ENCODE results near the gene BBS9.

BBS9 gene

DNA sequence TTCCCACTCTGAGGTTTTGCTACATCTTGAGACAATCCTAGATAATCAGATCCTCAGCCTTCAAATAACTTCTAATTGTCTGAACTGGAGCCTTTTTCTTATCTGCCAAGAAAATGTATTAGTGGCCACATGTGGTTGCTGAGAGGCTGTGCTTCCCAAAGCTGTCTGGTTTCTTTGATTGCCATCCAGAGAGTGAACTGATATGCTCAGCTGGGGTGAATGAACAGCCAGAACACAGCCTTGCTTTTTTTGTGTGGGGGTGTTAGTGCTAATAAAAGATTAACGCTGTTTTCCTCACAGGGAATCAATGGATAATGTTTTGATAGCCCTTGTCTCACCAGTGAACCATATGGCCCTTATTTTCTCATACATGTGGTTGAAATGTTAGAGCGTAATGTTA, 66.9 kb downstream of the BBS9 start:
- TF ChIP-seq POLR2AphosphoS5 (IDR thresholded peaks at IDR 0.05; ENCODE audit: low read depth, low read length): no peak
- TF ChIP-seq SIN3A (IDR thresholded peaks at IDR 0.05; ENCODE audit: borderline replicate concordance, insufficient read depth, low read length): no peak

GRCh38 chr7:33200282-33200681, 70.9 kb downstream of the BBS9 start:
- no peak for TF ChIP-seq POLR2AphosphoS5 (IDR thresholded peaks at IDR 0.05; ENCODE audit: low read depth, low read length)
- TF ChIP-seq FOXP2 (optimal IDR thresholded peaks at IDR 0.05; ENCODE audit: borderline replicate concordance, extremely low read depth, extremely low read length, insufficient read depth): no peak
- TF ChIP-seq SIN3A (IDR thresholded peaks at IDR 0.05; ENCODE audit: borderline replicate concordance, insufficient read depth, low read length): no peak
- TF ChIP-seq TAF1 (IDR thresholded peaks at IDR 0.05; ENCODE audit: borderline replicate concordance, insufficient read depth, low read length): no peak
- no peak for TF ChIP-seq REST (IDR thresholded peaks at IDR 0.05; ENCODE audit: insufficient read depth in 1 of 2, low read depth in 2 of 2, low read length in 2 of 2)

DNA sequence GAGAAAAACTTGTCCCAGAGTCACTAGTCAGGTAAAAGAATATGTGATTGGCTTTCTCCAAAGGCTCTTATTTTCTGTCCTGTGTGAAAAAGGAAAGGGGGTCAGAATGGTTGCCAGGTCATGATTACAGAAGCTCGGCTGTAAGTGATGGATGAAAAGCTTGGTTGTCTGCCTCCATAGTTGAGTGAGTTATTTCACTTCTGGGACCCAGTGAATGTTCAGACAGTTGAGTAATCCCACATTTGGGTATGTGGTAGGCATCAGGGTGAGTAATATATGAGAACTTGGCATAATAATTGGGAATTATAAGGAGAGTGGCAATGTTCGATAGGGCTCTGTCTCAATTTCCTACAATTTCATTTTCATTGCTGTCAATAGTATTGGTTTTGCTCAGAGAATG, 72.5 kb downstream of the BBS9 start:
- TF ChIP-seq POLR2AphosphoS5 (IDR thresholded peaks at IDR 0.05; ENCODE audit: low read depth, low read length): no peak
- TF ChIP-seq TAF1 (IDR thresholded peaks at IDR 0.05; ENCODE audit: borderline replicate concordance, insufficient read depth, low read length): no peak
- no peak for TF ChIP-seq FOXP2 (optimal IDR thresholded peaks at IDR 0.05; ENCODE audit: borderline replicate concordance, extremely low read depth, extremely low read length, insufficient read depth)
- no peak for TF ChIP-seq REST (IDR thresholded peaks at IDR 0.05; ENCODE audit: insufficient read depth in 1 of 2, low read depth in 2 of 2, low read length in 2 of 2)
- TF ChIP-seq SIN3A (IDR thresholded peaks at IDR 0.05; ENCODE audit: borderline replicate concordance, insufficient read depth, low read length): no peak

- no peak for TF ChIP-seq FOXP2 (optimal IDR thresholded peaks at IDR 0.05; ENCODE audit: borderline replicate concordance, extremely low read depth, extremely low read length, insufficient read depth)
- no peak for TF ChIP-seq SIN3A (IDR thresholded peaks at IDR 0.05; ENCODE audit: borderline replicate concordance, insufficient read depth, low read length)
- TF ChIP-seq POLR2AphosphoS5 (IDR thresholded peaks at IDR 0.05; ENCODE audit: low read depth, low read length): no peak
- TF ChIP-seq REST (IDR thresholded peaks at IDR 0.05; ENCODE audit: insufficient read depth in 1 of 2, low read depth in 2 of 2, low read length in 2 of 2): no peak
- TF ChIP-seq TAF1 (IDR thresholded peaks at IDR 0.05; ENCODE audit: borderline replicate concordance, insufficient read depth, low read length): no peak
Measured at GRCh38 chr7:33210958-33211357, 81.6 kb downstream of the BBS9 start.

GRCh38 chr7:33212144-33212543, 82.8 kb downstream of the BBS9 start:
- TF ChIP-seq POLR2AphosphoS5 (IDR thresholded peaks at IDR 0.05; ENCODE audit: low read depth, low read length) (no peak), SIN3A (IDR thresholded peaks at IDR 0.05; ENCODE audit: borderline replicate concordance, insufficient read depth, low read length) (no peak), FOXP2 (optimal IDR thresholded peaks at IDR 0.05; ENCODE audit: borderline replicate concordance, extremely low read depth, extremely low read length, insufficient read depth) (no peak), TAF1 (IDR thresholded peaks at IDR 0.05; ENCODE audit: borderline replicate concordance, insufficient read depth, low read length) (no peak), REST (IDR thresholded peaks at IDR 0.05; ENCODE audit: insufficient read depth in 1 of 2, low read depth in 2 of 2, low read length in 2 of 2) (no peak)
